HG03558 (cell line): Measurements from ENCODE around the gene ZBP1.

Source experiments
- ATAC-seq: cut with Tn5 transposase; IDR thresholded peaks from one replicate; pipeline ENCODE4 v1.9.1; 2021; ENCODE audit warnings: moderate number of reproducible peaks; ENCODE audit not compliant: unreplicated experiment; ENCODE audit errors: extremely low read depth

ZBP1 gene

DNA sequence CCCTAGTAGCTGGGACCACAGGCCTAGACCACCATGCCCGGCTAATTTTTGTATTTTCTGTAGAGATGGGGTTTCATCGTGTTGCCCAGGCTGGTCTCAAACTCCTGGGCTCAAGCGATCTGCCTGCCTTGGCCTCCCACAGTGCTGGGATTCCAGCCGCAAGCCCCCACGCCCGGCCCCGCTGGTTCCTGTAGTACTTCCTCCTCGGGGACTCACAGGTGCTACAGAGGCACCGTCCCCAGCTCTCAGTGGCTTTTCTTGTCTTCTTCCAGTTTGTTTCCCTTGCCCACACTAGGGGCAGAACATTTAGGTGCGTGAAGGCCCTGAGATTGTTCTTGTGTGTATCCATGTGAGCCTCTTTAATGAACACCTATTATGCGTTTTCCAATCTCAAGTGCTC is 773 bp upstream of the ZBP1 start:
- no peak for ATAC-seq

DNA sequence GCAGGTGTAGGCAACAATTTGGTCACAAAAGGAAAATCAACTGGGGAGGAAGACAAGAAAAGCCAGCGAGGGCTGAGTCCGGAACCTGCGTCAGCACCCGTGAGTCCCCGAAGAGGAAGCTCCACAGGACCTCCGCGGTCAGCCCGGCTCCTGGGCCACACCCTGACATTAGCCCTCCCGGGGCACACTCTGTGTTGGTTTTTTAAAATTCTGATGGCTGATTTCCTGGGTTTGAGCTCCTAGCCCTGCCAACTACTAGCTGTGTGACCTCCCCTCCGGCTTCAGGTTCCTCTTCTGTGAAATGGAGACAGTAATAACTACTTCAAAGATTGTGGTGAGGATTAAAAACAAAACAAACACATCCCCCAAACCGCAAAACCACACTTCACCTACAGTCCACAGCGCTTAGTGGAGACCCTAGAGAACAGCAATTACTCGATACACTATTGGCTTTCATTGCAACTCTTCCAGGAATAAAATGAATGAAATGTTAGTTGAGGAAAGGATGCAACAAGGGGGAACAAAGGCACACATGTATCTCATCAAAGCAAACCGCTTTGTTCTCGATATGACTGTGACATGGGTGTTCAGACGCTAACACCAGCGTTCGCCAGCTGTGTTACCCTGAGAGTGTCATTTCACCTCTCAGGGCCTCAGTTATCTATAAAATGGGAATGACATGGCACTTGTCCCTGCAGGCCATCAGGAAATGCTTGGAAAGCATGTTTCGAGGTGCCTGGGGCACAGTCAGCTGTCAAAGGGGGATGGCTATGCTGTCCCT is 985 bp downstream of the ZBP1 start:
- ATAC-seq = peak; percentile 32

DNA sequence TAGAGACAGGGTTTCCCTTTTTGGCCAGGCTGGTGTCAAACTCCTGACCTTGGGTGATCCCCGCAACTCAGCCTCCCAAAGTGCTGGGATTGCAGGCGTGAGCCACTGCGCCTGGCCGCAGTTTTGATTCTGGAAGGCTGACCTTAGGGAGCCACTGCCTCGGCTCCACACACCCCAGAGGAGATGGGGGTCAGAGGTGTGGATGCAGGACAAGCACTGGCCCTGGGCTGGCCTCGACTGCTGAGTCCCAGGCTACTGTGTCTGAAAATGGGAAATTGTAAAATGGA is 1.5 kb downstream of the ZBP1 start:
- ATAC-seq = no peak

DNA sequence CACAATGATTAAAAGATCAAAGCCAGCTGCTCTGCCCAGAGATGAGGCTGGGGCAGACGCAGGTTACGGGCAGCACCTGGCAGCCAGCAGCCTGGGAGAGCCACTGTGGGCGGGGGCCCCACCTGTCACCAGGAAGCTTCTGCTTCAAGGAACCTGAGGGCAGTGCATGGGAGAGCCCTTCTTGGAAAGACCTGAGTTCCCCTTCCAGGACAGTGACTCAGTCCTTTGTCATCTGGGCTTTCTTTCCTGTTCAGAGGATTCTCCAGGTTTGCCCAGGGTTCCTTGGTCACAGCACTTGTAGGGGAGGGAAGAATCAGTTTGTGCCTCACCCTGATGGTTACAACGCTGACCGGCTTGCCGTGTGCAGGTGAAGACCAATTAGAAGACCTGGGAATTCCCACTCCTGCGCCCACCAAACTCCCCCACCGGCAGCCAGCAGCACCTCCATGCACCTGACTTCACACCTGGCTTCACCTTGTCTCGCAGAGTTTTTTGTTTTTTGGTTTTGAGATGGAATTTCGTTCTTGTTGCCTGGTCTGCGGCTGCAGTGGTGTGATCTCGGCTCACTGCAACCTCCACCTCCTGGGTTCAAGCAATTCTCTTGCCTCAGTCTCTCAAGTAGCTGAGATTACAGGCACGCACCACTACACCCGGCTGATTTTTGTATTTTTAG is 2.0 kb downstream of the ZBP1 start:
- ATAC-seq = no peak

DNA sequence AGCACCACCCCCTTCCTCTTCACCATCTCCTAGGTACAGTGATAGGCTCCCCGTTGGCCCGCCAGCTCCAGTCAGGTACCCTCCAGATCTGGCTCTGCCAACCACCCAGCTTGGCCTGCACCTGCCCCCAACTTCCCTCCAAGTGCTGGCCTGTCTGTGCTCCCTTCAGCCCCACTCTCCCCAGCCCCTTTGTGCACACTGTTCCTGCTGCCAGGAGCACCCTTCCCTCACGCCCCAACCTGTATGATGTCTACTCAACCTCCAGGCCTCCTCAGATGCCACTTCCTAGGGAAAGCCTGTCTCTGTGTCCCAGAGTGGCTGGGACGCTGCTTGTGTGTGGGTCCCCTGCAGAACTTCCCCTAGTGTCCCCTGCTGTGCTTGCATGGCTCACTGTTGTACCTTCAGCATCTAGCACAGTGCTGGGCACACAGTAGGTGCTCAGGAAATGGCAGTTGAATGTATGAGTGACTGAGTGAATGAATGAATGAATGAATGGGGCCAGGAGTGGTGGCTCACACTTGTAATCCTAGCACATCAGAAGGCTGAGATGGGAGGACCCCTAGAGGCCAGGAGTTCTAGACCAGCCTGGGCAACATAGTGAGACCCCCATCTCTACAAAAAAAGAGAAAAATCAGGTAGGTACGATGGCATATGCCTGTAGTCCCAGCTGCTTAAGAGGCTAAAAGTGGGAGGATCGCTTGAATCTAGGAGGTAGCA is 3.0 kb downstream of the ZBP1 start:
- ATAC-seq = no peak

DNA sequence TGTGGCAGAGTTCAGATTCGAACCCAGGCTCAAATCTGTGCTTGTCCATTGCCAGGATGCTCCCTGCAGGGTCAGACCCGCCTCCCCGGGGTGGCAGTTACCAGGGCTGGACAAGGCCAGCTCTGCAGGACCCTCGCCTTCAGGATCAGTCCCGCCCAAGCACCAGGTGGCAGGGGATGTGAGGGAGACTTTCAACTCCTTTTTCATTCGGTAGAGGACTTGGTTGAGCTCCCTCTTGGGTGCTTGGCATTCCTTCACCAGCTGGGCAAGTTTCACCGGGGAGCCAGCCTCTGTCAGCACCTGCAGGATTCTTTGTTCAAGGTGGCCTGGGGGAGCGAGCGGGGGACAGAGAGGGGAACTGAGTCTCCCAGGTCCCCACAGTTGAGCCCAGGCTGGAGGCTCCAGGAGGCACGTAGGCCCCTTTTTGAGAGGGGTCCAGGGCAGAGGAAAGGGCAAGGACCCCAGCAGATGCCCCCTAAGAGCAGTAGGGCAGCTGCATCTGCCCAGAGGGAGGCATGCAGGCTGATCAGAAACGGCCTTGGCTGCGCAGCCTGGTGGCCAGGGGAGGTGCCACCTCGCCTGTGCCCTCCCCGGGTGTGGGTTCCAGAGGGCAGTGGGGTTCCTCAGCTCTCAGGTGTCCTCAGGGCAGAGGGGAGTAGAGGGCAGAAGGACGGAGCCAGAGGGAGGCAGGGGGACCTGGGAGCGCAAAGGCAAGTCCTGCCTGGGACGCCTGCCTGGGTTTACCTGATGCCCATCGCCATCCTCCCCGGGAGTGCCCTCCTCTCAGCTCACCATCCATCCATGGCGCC is 3.9 kb downstream of the ZBP1 start:
- no peak for ATAC-seq

DNA sequence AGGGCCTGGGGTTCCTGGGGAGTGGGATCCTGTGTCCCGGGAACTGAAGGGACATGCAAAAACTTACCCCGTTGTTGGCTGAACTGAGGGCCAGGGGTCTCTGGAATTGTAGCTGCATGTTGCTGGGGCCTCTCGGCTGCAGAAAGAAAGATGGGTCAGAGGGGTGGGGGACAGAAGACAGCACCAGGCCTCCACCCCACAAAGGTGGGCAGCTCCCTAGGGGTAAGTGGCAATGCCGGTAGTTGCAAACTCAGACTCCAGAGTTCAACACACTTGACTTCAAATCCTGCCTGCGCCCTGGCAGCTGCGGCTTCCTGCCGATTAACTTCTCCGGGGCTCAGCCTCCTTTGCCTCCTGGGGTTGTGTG is 4.8 kb downstream of the ZBP1 start:
- ATAC-seq = no peak

DNA sequence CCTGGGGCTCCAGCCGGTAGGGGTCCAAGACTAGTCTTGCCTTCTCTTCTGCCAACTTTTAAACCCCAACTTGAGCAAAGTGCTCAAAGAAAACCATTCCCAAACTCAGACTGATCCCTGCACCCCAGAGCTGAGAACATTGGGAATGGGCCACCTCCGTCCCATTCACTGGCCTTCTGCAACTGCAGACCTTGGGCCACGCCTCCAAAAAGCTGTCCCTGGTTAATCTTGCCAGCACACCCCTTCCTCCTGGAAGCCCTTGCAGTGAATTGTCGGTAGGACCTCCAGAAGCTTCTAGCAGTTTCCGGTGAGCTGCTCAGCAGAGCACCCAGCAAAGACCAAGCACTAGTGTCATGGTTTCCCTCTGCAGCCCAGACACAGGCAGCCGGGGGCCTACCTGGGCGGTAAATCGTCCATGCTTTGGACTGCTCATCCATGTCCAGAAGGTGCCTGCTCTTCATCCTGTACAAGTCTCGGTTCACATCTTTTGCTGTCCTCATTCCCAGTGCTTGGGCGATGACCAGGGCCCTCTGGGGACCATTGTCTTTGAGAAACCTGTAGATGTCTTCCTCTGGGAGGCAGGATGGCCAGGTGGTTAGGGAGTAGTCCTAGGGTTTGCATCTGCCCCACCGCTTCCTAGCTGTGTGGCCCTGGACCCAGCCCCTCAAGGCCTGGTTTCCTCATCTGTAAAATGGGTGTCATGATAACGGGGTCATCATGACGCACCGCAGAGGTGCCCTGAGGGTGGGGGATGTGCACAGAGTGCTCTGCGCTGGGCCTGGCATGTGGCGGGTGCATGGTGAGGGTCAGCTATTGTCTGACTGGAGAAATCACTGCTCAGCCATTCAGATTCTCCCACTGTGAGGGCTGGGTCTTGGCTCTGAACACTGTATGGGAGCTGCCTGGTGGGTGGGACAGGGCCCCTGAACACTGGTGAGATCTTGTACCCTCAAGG is 5.5 kb downstream of the ZBP1 start:
- ATAC-seq = no peak

DNA sequence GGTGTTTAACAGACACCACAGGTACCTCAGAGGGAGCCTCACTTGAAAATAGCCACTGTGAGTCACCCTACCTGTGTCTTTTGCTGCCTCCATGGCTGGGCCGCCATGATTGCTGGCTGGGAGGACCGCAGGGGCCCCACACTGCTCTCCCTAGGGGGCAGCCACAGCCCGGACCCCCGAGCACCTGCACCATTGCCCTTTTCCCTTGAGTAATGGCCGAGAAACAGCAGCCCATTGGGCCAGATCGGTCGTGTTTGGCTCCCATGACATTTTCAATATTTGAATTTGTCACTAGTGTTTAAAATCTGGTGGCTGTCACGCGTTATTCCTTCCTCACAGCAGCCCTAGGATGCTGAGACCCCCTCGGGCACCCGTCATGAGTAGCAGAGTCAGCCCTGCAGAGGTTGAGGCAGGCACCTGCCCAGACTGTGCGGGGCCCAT is 6.7 kb downstream of the ZBP1 start:
- ATAC-seq = no peak

DNA sequence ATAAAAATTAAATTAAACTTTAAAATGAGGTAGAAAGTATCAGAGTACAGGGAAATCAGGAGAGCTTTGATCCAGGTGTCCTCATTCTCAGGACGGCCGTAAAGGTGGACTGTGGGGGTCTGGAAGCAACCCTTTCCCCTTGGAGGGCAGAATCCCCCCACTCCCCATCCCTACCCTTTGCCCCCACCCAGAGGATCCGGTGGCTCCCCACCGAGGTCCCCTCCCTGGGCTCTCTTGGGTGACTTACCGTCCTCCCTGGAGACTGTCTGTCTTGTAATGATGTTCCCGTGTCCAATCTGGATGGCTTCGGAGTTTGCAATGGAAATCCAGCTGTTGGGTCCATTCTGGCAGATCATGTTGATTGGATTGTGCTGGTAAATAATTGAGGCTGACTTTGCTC is 7.3 kb downstream of the ZBP1 start:
- ATAC-seq = no peak

DNA sequence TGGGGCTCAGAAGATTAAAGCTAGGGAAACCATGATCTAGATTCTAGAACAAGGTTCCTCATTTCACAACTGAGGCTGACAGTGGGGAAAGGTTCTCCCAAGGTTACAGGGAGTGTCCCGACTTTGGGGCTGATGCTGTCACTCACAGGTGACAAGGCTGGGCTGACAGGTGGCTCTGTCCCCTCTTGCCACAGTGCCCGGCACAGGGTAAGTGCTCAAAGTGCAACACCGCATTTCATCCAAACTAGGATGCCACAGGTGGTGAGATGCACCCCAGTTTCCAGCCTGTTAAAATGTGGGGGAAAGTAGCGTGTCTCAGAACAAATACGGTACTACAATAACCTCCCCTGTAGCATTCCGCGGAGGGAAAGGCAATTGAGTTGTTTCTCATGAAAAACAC is 7.8 kb downstream of the ZBP1 start:
- no peak for ATAC-seq

DNA sequence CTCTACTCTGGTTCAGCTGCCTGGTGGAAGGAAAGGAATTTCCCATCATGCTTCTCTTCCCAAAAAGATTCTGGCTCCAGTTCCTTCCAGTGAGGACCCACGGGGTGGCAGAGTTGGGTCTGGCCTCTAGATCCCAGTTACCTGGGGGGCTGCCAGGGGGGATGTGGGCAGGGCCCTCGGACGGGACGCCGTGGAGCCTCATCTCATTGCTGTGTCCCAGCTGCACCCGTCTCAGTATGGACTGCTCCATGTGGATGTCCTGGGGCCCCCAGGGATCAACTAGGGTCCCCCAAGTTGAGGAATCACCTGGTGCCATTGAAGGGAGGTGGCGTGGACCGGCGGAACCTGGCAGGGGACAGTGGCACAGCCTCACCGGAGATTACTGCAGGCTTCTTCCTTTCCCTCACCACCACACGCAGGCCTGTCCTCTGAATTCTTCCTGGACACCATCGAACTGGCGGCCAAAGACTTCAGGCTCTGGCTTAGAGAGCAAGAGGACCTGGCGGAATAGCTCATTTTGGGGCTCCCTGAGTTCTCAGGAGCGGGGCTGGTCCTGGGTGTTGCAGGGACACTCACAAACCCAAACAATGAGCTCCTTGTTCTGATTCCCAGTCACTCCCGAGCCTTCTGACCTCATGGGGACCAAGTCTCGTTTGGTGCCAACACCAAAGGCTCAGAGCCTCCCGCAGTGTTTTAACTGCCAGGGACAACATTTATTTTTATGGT is 8.5 kb downstream of the ZBP1 start:
- ATAC-seq = no peak

DNA sequence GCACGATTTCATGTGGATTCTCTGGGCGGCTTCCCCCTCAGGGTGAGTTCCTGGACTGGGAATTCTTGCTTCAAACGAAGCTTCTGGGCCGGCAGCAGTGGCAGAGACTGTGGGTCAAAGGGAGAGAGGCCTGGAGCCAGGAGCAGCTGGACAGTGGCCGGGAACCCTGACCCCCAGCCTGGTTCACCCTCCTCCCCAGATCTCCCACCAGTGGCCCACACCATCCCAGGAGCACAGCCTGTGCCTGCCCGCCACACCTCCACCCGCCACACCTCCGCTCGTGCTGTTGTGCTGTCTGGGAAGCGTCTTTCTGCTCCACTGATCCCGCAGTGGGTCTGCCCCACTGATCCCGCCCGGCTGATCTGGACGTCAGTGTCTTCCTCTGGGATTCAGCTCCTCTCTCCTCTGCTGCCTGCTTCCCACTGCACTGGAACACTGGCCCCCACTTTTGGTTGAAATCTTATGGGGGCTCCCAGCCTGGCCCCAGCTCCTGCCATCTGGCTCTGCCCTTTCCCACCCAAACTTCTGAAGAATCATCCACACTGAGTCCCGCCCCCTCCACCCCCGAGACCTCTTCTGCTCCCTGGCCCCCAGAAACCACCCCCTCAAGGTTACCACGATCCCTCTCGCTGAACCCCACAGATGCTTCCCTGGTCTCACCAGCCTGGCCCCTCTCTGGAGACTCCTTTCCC is 9.8 kb downstream of the ZBP1 start:
- ATAC-seq = no peak

DNA sequence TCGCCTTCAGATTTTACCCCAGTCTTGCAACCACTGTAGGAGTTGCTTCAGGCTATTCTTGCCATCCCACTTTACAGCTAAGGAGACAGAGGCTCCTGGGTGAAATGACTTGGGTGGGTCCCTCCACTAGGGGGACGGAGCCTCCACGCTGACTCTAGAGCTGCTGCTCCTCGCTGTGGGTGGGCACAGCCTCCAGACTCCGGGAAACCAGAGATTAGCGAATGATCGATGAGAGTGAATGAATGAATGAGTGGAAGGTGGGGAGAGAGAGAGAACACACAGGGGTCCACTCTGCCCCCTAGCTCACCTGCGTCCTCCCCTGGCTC is 10.4 kb downstream of the ZBP1 start:
- no peak for ATAC-seq

DNA sequence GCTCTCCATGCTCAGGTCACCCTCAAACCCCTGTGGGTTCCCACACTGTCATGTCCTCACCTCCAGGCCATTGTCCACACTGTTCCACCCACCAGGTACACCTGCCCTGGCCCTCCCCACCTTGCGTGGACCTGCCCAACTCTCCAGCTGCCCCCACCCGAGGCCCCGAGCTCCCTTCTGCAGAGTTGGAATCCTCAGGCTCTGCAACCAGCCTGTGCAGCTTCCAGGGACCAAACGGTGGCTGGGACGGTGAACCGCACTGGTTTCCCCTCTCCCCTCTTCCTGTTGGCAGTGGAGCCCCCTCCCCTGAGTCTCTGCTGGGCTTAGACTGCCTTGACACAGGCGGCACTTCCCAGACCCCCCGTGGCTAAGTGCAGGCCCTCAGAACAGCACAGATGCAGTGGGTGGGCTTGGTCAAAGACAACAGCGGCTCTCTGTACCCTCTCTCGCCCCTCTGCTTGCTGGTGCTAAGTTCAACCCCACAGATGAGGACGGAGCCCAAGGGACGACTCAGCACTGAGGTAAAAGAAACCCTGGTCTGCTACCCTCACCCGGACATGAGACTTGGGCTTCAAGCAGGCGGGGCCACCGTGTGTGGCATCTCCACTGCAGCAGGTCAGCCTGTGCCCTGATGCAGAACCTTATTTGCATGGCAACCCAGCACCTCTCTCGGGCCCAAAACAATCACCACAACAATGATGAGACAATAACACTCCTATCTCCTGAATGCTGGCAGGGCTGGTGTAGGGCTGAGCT is 11.0 kb downstream of the ZBP1 start:
- ATAC-seq = no peak

DNA sequence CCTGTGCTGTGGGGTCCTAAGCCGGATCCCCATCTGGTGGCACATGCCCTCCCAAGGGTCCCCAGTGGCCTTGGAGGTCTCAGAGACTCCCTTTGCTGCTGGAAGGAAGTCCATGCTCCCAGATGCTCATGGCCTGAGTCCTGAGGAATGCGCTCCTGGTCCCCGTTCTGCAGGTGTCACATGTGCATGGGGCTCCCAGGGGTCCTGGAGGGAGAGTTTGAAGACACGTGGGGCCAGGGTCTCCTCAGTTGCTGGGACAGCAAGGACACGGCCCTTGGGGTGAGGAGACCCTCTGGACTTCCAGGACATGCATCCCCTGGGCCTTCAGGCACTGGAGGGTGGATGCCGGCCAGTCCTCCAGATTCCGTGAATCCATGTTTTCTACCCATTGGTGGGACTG is 11.7 kb downstream of the ZBP1 start:
- ATAC-seq = no peak

DNA sequence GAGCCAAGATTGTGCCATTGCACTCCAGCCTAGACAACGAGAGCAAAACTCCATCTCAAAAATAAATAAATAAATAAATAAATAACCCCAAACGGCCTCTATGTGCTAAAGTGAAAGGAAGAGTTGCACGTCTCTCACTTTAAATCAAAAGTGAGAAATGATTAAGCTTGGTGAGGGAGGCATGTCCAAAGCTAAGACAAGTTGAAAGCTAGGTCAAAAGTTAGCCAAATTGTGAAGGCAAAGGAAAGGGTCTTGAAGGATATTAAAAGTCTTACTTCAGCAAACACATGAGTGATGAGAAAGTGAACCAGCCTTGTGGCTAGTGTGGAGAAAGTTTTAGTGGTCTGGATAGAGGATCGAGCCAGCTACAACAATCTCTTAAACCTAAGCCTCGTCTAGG is 14.3 kb downstream of the ZBP1 start:
- ATAC-seq = no peak

DNA sequence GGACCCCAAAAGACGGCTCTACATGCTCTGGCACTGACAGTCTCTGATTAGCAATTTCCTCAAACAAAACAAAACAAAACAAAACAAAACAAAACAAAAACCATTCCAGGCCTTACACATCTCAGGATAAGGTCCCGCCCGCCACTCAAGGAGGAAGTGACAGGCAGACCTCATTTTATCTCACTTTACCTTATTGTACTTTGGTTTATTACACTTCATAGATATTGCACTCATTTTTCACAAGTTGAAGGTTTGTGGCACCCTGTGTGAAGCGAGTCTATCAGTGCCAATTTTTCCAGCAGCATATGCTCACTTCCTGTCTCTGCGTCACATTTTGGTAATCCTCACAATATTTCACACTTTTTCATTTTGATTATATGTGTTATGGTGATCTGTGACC is 15.2 kb downstream of the ZBP1 start:
- ATAC-seq = no peak
